CD4-positive, alpha-beta T cell (primary cell): ENCODE results near the gene VPS13D. TPM values are rescaled to one million over a fixed set of nuclear protein-coding genes. Genes with fewer than 3 reads are reported as not detected.

ENCODE experiments used
- ATAC-seq: fragments of 200-7000 bp; cut with Tn5 transposase; one replicate; pipeline ENCODE4 v1.10.0; 2022; ENCODE audit warnings: mild to moderate bottlenecking; ENCODE audit not compliant: poor library complexity
- CTCF ChIA-PET: fragments of 350-600 bp; sonication (Branson Sonifier 250); formaldehyde crosslinking; loops from one replicate; lab custom pipeline; 2021; ENCODE audit warnings: antibody characterized with exemption, inconsistent platforms; lab: Charles Lee
- POLR2A ChIA-PET: fragments of 350-600 bp; sonication (Branson Sonifier 250); formaldehyde crosslinking; loops from one replicate; lab custom pipeline; 2021; ENCODE audit warnings: antibody characterized with exemption, inconsistent platforms; lab: Charles Lee
- DNase-seq, 14 experiments: peaks; one replicate each; pipeline ENCODE4 v3.0.0-alpha.2; 2013 to 2020; ENCODE audit warnings: mixed read lengths in 2 of 14
- H3K27ac ChIP-seq, 2 donors: one replicate each; pipeline versions ENCODE4 v1.5.1 to v1.7.0; 2013; ENCODE audit warnings: low read length in 2 of 2, low read depth in 1 of 2, mild to moderate bottlenecking in 1 of 2
- H3K27me3 ChIP-seq, 2 experiments: 1 replicate in 1 of 2; 2 replicates in 1 of 2; pipeline versions ENCODE4 v1.6.1 to v1.7.0; 2013; ENCODE audit warnings: low read length in 2 of 2, control low read depth in 1 of 2, mild to moderate bottlenecking in 1 of 2, moderate library complexity in 1 of 2; ENCODE audit not compliant: insufficient read depth in 2 of 2, control insufficient read depth in 1 of 2
- H3K36me3 ChIP-seq: one replicate; pipeline ENCODE4 v1.6.1; 2013; ENCODE audit warnings: low read length, control low read depth; ENCODE audit not compliant: insufficient read depth
- H3K4me1 ChIP-seq: one replicate; pipeline ENCODE4 v1.6.1; 2013; ENCODE audit warnings: low read length, control low read depth; ENCODE audit not compliant: insufficient read depth
- H3K4me3 ChIP-seq: one replicate; pipeline ENCODE4 v1.5.1; 2013; ENCODE audit warnings: mild to moderate bottlenecking, low read length, moderate library complexity
- H3K9me3 ChIP-seq, 2 experiments: 1 replicate in 1 of 2; 2 replicates in 1 of 2; pipeline versions ENCODE4 v1.6.1 to v1.7.0; 2013; ENCODE audit warnings: low read length in 2 of 2, mild to moderate bottlenecking in 2 of 2, control low read depth in 1 of 2, moderate library complexity in 1 of 2; ENCODE audit not compliant: control insufficient read depth in 1 of 2, insufficient read depth in 1 of 2
- H3K27ac Mint-ChIP-seq: one replicate; pipeline ENCODE4 v1.8.0; 2020; ENCODE audit warnings: mixed read lengths
- H3K27me3 Mint-ChIP-seq: one replicate; pipeline ENCODE4 v1.8.0; 2021; ENCODE audit warnings: mixed read lengths
- H3K36me3 Mint-ChIP-seq: one replicate; pipeline ENCODE4 v1.8.0; 2021; ENCODE audit warnings: low read depth, mixed read lengths
- H3K4me1 Mint-ChIP-seq: one replicate; pipeline ENCODE4 v1.8.0; 2021; ENCODE audit warnings: low read depth, mixed read lengths
- H3K4me3 Mint-ChIP-seq: one replicate; pipeline ENCODE4 v1.8.0; 2020; ENCODE audit warnings: mild to moderate bottlenecking, mixed read lengths
- H3K9me3 Mint-ChIP-seq: one replicate; pipeline ENCODE4 v1.8.0; 2020; ENCODE audit warnings: mixed read lengths
- CTCF ChIP-seq: fragments of 200-600 bp; IDR thresholded peaks from one replicate; pipeline ENCODE4 v1.8.0; 2022; ENCODE audit warnings: antibody characterized with exemption, mild to moderate bottlenecking
- intact Hi-C, 2 experiments: fragments of 100-400 bp; cut with DNase I in 1 of 2; cut with micrococcal nuclease in 1 of 2; formaldehyde crosslinking; loops; one replicate each; pipeline versions ENCODE4 v1.15.1 to v1.9.0; 2023 to 2025; cut with DNase I, micrococcal nuclease
- total RNA-seq, 174 experiments: library from RNA in 2 of 174; stranded (reverse) in 2 of 174; gene quantifications; one replicate each; pipeline ENCODE4 v1.2.3 and lab custom pipeline; 2021 to 2026

VPS13D gene
- total RNA-seq, 2 experiments from 2014 or later: 63.0 to 67.3 TPM

GRCh38 chr1:12411098-12411497 is 181.3 kb downstream of the VPS13D start:
- Mint-ChIP-seq H3K36me3 (peaks cover 78% of the 10 kb centered on the region), H3K4me3 (no peak overlapping the region), H3K27me3 (no peaks in the 10 kb centered on the region), H3K4me1 (peaks cover 38% of the 10 kb centered on the region), H3K27ac (no peak overlapping the region), H3K9me3 (no peaks in the 10 kb centered on the region)
- Histone ChIP-seq H3K4me1 (peaks cover 2% of the 10 kb centered on the region), H3K27ac (no peak overlapping the region), H3K36me3 (peaks cover 23% of the 10 kb centered on the region), H3K9me3 (peaks cover 0 to 6% of the 10 kb centered on the region in 2 experiments), H3K4me3 (no peak overlapping the region), H3K27me3 (no peaks in the 10 kb centered on the region)
- ChIA-PET CTCF (no interaction called here), POLR2A (interaction anchor here (0.7 kb wide), 1 partner anchor 208 kb away, joined by 3 read pairs; no protein-coding TSS in a partner anchor)
- no peak for ATAC-seq
- no peak for TF ChIP-seq CTCF
- DNase-seq: no peak
- intact Hi-C loops: no loop called here

- peaks cover 23% of the 10 kb centered on the region for H3K36me3 ChIP-seq
- Mint-ChIP-seq H3K27ac (no peak overlapping the region), H3K9me3 (no peaks in the 10 kb centered on the region), H3K4me1 (peaks cover 35% of the 10 kb centered on the region), H3K27me3 (no peaks in the 10 kb centered on the region), H3K36me3 (peaks cover 80% of the 10 kb centered on the region), H3K4me3 (no peak overlapping the region)
- H3K9me3 ChIP-seq: peaks cover 0 to 6% of the 10 kb centered on the region in 2 experiments
- H3K4me1 ChIP-seq: peaks cover 2% of the 10 kb centered on the region
- CTCF ChIA-PET: no interaction called here
- ATAC-seq (no peak), DNase-seq (no peak)
- TF ChIP-seq CTCF: no peak
- intact Hi-C loops: no loop called here
- POLR2A ChIA-PET: no interaction called here
- H3K27ac ChIP-seq: no peak overlapping the region
- no peaks in the 10 kb centered on the region for H3K27me3 ChIP-seq
- no peak overlapping the region for H3K4me3 ChIP-seq
These were observed 181.9 kb downstream of the VPS13D start for GRCh38 chr1:12411747-12412146.

- no peak for ATAC-seq
- no peak overlapping the region for H3K4me3 ChIP-seq
- intact Hi-C loops: no loop called here
- Mint-ChIP-seq H3K4me3 (no peak overlapping the region), H3K27me3 (no peaks in the 10 kb centered on the region), H3K36me3 (peaks cover 81% of the 10 kb centered on the region), H3K9me3 (no peaks in the 10 kb centered on the region), H3K4me1 (peaks cover 36% of the 10 kb centered on the region), H3K27ac (no peak overlapping the region)
- TF ChIP-seq CTCF: no peak
- DNase-seq: no peak
- peaks cover 2% of the 10 kb centered on the region for H3K4me1 ChIP-seq
- POLR2A ChIA-PET: no interaction called here
- CTCF ChIA-PET: interaction anchor here (1.4 kb wide), 1 partner anchor 10 kb away, joined by 3 read pairs; no protein-coding TSS in a partner anchor
- H3K9me3 ChIP-seq: peaks cover 0 to 6% of the 10 kb centered on the region in 2 experiments
- no peaks in the 10 kb centered on the region for H3K27me3 ChIP-seq
- H3K27ac ChIP-seq: no peak overlapping the region
- H3K36me3 ChIP-seq: peaks cover 29% of the 10 kb centered on the region
These were observed 182.6 kb downstream of the VPS13D start for GRCh38 chr1:12412439-12412838.
